HPDE6-E6E7 (cell line): Measurements from ENCODE around the gene NUAK1.

Experiments used
- DNase-seq: peaks from one replicate; pipeline ENCODE4 v3.0.0; 2011; ENCODE audit warnings: missing footprints; ENCODE audit errors: extremely low spot score

The NUAK1 gene

DNA sequence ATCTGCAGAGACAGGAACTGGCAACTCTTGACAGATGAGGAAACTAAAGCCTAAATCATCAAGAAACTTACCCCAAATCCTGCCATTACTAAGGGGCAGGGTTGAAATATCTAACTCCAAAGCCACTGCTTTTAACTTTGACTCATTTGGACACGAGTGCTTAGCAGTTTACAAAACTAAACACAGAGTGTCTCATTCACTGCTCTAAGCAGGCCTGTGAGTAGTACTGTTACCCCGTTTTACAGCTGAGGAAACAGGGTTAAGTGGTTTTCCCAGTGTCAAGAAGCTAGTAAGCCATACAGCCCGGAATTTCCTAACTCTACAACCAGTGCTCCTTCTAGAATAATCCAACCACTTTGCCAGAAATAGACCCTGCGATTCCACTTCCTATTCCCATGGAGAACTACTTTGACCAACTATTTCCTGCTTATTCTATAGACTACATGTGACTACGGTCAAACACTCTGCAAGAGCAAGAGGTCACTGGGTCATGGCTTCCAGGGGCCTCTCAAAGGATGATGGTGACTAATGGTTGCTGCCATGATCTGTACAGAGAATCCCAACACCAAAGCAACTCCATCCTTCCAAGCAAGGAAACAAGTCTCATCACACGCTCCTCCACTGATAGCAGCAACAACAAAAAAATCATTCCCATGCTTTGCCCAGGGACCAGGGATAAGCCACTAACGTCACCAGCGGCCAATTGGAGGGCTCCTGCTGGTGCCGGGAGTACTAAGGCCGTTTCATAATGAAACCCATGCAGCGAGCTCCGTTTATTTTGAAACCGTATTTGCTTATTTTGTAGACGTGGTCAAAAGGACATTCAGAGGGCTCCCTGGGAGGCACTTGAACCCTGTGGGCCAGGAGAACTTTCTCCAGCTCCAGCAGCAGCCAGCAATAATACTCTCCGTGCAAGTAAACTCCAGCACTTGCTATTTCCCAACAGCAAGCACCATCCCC is 56.3 kb downstream of the NUAK1 start:
- DNase-seq = no peak

DNA sequence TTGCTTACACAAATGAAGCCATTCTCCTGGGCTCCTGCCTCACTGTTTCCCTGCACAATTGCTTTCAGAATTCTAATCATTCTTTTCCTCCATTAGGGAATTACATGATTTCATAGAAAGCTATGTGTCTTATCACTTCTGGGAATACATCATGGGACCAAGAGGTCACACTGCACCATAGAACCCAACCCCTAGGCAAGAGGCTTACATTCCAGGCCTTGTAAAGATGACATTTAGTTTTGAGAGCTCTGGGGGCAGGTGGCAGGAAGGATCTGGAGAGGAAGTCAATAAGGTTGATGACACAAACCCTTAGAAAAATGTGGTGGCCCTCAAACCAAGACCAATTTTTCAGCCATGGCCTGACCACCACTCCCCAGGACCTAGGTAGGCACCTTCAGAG is 57.1 kb downstream of the NUAK1 start:
- no peak for DNase-seq

DNA sequence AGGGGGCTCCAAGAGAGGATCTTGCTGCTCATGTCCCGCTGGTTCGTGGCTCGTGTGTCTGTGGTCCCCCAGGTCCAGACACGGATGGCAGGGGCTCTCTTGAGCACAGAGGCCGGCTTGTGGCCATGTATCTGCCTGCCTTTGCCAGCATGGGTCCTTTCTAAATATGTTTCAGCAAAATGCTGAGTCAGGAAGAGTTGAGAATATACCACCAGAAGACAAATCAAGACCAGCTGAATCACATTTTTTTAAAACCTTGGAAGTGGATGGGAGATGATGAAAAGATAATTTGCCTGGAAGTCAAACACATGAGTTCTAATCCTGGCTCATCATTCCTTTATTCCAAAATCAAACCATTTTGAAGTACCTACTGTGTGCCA is 58.0 kb downstream of the NUAK1 start:
- DNase-seq = no peak

DNA sequence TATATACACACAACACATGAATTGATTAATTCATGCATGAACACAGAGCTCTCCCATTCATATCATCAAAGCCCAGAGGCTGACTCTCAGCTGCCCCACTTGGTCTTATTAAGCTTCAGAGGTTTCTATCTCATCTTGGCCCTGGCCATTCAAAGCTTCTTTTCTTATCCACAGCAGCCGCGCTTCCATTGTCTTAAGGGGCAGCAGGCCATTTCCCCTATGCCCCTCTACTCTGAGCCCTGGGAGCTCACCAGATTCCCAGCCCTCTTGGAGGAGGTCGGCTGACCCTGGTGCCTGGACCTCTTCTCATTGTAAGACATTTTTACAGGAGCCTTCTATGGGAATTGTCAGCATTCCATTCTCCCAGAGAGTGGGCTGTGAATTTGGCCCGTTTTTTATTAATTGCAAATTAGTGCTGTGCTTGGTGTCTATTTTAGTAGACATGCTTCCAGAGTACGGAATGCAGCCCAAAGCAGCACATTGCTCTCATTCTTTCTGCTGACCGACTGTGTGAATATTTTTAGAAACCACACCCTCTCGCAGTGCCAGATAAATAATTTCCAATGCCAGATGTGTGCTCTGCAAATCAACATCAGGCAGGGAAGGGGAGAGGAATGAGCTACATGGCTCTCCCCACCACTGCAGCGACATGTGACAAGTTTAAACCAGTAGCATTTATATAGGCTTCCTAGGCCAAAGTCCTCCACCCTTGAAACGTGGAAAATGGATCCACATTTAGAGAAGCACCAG is 58.5 kb downstream of the NUAK1 start:
- no peak for DNase-seq

DNA sequence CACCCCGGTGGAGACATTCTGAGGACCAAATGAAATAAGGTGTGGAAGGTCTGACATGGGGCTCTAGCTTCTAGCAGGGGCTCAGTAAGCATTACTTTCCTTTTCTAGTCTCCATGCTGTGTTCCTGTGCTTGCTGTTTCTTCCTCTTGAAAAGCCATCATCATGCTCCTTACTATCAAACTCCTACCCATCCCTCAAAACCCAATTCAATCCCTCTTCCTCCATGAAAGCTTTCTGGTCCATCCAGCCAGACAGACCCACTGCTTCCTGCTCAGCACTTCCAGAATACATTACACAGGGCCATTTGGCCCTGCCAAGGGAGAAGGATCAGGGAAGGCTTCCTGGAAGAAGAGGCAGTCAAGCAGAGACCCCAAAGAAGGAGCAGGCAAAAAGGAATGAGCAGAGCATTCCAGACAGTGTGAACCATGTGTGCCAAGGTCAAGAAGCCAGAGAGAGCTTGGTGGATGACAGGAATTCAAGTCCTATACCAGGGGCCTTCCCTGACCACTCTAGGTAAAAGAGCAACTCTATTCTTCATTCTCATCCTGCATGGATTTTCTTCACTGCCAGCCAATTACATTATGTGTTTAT is 59.5 kb downstream of the NUAK1 start:
- no peak for DNase-seq

DNA sequence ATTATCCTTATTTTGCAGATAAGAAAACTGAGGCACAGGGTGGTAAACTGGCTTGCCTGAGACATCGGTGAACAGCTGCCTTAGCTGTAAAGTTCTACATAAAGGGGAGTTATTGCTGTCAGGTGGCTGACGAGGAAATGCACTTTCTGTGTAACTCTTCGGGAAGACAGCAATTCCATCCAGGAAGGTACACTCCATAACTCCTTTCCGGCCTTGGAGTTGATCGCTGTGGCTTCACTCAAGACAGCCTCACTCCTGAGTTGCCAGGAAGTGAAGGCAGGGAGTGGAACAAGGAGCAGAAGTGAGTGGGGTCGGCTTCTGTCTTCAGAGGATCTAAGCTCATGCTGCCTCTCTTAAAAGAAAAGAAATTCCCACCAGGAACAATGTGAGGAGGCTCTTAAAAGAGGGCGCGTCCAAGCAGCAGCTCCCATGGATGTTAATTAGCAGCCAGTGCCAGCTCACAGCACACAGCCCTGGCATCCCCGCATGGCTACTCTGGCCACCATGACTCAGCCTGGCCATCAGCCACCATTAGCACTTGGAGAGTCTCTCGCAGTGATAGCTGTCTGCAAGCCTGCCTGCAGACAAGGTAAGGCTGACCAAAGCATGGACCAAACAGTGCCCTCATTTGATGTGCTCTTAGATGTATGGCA is 60.3 kb downstream of the NUAK1 start:
- no peak for DNase-seq

DNA sequence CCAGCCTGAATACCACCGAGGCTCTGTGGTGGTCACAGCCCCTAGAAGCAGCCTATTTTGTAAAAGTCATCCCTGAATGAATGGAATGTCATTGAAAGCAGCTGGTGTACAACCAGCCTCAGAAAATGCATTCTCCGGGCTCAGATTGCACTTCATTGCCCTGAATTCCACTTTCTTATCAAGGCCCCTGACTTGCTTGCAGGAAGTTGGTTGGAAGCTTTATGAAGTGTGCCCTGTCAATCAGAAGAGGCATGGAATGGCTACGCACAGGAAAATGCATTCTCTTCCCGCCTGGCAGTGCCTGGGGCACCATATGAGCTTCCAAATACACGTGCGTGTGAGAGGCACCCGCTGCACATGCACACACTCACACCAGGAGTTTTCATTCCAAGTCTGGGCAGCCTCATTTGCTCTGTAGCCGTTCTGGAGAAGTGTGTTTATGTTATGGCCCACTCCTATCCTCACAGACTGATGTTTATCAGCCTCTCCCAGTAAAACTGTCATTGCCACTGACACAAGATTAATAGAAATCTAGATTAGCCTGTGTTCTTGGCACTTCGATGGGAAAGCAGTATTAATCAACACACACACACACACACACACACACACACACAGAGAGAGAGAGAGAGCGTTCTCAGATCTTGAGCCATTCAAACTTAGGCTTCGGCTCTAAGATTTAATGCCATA is 63.9 kb downstream of the NUAK1 start:
- no peak for DNase-seq

DNA sequence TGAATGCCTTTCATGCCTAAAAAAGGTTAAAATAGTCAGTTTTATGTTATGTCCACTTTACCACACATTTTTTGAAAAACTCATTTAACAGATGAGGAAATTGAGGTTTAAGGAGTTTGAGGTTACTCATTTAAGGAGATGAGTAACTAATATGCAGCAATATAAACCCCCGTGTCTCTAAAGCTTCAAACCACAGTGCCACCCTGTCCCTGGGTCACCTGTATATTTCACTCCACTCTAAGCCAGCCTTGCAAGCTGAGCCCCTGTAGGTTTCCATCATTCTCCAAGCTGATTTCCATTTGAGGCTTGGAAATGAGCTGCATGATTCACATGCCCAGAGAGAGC is 64.4 kb downstream of the NUAK1 start:
- DNase-seq = no peak

DNA sequence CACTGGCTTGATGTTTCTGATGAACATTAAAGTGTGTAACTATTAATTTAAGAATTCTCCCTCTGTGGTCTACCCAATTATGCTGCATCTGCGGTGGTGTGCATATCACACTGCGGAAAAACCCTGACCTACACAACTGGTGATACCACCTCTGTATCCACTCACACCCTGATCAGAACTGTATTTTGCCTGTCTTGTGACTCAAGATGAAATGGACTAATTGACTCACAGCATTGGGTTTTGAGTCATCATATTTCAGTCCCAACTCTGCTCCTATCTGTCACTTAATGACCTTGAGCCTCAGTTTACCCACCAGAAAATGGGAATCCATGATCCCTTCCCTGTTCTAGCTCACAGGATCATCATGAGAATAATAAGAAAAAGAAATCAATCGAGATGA is 65.6 kb downstream of the NUAK1 start:
- DNase-seq = no peak

DNA sequence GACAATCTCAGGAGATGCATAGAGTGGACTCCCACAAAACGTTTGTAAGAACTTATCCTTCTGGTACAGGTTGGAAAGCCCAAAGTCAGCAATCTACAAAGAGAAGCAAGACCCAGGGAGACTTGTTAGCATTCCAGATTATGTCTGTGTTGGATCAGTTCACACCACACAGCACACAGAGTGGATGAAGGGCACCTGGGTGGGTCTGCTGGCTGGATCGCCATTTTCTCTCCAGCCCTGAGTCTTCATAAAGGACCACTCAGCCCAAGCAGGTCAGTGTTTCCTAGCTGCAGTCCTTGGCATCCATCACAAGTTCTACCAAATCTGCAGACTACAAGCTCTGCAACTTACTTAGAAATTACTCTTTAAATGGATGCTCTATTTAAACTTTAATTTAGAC is 66.0 kb downstream of the NUAK1 start:
- DNase-seq = no peak

DNA sequence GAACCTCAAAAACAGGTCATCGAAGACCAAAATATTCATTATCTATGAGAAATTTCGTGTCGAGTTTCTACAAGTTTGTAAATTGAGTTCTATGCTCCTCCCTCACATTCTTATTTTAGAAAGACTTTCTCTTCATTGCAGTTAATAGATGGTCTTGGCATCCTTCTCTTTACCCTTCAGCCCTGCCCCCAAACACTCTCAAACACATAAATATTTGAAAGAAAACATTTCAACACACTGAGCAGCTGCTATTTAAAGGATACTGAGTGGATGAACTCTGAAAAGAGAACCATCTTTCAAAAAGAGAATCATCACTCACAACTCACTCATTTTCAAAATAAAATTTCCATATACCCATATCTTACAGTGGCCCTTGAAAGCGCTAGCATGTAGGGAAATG is 67.1 kb downstream of the NUAK1 start:
- DNase-seq = no peak

DNA sequence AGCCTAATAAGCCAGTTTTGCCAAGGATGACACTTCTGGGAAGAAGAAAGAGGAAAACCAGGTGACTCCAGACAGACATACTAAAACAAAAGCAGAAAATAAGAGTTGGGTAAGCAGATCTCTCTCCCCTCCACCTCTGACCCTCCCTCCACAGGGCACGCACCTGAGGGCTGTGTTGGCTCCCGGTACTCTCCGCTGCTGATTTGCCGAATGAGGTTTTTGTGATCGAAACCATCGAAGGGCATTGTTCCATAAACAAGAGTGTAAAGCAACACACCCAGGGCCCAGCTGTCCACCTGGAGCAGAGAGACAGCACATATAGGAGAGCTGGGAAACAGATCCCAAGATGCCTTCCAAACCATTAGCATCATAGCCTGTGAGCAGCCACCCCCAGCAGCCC is 68.1 kb downstream of the NUAK1 start:
- no peak for DNase-seq

DNA sequence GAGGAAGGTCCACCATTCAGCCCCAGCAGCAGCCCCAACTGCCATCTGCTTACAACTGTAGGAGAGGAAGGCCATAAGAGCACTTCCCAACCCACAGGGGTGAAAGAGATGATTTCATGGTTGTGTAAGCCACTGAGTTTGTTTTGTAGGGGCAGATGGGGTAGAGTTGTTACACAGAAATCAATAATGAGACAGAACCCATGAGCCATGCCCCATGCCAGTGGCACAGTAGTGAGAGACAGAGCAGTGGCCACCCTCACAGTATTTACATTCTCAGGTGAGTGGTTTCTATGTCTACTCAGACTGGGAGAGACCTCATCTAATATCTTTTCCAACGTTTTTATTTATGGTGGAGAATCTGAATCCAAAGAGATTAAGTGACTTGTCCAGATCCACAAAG is 68.6 kb downstream of the NUAK1 start:
- DNase-seq = no peak

DNA sequence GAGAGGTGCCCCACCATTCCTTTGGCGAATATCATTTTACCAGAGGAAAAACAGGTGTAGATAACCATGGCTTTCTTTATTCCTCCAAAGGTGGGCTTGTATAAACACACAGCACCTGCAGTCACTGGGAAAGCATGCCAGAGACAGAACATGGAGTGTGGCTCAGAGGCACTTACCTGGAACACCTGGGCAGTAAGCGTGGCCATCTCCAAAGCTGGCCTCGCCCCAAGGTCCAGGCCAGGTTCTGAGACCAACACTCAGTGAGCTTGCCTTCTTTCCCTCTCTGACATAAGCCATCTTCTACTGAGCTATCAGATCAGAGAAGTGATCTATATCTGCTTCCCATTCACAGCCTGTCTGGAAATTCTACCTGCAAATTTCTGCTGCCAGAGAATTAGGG is 70.5 kb downstream of the NUAK1 start:
- no peak for DNase-seq

DNA sequence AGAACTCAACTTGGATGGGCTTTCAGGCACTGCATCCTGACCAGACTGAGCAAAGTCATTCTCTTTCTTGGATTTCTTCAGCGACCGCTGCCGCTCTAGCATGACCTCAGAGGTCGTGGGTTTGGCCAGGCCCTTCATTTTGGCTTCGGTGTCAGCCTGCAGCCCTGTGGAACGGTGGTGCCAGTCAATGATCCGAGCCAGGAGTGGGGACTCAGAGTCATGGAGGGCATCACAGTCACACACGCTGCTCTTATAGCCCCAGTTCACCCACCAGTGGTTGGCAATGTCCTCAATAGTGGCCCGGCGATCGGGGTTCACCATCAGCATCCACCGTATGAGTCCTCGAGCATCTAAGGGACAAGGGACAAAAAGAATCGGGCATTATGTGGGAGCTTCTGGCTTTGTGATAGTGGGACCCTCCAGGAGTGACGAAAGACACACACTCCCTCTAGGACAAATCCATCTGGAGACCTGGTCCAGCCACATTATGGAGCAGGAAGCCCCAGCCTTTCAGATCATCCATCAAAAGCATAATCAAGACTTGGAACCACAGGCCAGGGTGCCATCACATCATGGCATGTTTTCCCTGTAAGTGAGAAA is 71.0 kb downstream of the NUAK1 start:
- DNase-seq = no peak

DNA sequence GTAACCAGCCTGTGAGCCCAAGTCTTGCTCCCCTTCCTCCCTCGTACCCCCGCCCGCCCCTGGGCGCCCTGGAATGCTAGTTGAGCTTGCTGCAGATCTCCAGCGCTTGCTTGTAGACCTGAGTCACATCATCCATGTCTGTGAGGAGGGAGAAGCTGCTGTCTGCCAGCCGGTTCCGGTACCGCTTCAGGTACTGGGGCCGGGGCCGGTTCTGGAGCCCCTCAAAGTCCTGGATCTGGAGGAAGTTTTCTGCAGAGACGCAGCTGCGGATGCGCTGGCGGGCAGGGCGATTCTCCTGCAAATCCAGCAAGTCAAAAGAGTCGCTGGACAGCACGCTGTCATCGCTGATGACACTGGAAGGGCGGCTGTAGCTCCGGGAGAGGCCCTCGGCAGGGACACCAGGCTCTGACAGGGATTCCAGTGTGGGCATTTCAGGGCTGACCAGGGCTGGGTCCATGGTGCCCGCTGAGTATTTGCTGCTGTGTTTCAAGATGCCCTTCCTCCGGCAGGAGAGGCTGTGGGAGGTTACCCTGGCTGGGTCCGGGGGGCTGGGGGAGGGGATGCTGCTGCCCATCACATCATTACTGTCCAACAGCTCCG is 71.9 kb downstream of the NUAK1 start:
- DNase-seq = no peak

DNA sequence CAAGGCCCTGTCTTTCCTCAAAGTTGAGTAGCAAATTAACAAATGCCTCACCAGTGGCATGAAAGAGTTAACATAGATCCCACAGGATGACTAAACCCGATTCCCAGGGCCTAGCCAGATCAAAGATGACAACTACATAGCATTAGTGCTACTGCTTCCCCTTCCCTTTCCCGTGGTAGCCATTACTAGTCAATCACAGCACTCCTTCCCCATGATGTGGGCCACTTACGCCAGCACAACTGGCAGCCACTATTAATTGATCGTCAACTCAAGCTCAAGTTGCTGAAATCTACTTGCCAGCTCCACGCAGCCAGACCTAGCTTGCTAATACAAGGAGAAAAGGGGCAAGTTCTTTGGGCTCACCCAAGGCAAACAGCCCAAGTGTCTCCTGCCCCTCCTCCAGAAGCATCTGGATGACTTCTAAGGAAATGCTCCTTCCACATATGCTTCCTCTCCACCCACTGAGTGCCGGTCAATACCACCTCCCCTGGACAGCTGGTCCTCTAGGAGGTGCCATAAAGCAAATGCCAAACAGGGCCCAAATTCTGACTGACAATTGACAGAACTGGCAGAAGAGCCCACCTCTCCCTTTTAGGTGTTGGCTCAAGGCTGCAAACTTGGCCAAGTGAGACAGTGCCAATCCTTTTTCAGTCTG is 72.6 kb downstream of the NUAK1 start:
- DNase-seq = no peak

DNA sequence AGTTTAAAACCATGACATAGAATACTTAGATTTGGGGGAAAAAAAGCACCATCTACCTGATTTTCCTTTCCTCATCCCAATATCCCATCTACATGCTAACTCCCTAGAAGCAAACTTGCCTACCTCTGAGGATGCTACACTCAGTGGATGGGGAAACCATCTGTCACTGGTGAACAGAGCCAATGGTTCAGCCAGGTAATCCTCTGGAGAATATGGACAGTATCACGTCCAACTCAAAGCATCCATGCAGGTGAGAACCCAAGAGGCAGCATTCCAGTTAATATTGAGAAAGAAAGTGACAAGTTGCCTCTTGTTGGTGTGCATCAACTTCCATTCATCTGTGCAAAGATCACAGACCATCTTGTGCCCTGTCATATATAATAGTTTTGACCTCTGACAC is 73.2 kb downstream of the NUAK1 start:
- DNase-seq = no peak

DNA sequence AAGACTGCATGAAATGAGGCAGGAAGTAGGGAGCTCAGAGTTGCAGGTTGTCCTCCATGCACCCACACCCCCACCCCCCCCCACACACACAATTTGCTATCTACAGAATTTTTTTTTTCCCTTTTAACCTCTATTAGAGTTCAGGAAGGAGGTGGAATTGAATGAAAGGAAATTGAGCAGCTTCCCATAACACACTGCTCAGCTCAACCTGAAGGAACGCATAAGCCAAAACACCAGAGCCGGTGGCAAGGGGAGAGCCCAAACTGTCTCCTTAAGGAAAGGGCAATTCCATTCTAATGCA is 74.1 kb downstream of the NUAK1 start:
- no peak for DNase-seq

DNA sequence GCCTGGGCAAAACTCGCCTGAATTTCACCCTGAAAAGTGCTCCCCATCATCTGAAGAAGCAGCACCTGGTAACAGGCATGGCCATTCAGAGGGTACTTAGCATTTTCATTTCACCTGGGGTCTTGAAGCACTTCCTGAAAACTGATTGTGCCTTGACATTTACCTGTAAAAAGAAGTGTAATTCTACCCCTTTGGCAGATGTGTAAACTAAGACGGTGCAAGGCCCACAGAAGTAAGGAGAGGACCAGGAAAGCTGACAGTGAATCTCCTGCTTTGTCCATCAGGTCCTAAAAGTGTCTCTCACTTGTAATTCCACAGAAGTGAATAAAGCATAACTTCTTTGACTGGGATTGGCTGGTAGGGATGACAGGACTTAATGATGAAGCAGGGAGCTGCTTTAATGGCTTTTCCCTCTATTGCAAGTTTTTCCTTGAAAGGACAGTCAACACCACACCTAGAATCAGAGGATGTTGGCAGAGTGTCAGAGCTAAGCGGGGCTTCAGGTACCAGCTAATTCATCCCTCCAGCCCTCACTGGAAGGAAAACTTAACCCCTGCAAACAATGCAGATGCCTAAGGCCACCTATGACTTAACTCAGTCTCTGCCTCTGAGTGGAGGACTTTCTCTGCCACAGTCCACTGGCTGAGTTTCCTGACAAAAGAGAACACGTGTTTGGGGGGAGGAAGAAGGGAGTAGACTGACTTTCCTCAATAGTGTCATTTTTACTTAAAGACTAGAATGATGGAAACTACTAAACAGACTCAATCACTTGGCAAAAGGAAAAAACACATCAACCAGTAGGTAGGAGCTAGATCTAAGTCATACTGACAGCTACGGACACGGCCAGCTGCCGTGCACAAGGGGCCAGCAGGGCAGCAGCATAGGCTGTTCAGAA is 74.7 kb downstream of the NUAK1 start:
- no peak for DNase-seq
